Smooth muscle cell of the umbilical artery (primary cell): ENCODE results near the gene PTRH1. TPM values are rescaled to one million over a fixed set of nuclear protein-coding genes. Genes with fewer than 3 reads are reported as not detected.

Source experiments
- total RNA-seq: library from RNA; depleted of rRNA; stranded (reverse); fragments of >200 nt; gene quantifications from 2 replicates; pipeline ENCODE4 v1.2.3, GENCODE V29; 2014

Gene PTRH1
- total RNA-seq: 9.8 and 11.4 TPM in 2 replicates

GRCh38 chr9:127715470-127716337, at the start of gene PTRH1, which contains the start of gene TTC16:
Gene PTRH1, minus strand, starts transcription at chr9:127715663. Its CDS starts 24 bp downstream, at chr9:127715639.
Gene TTC16, plus strand, starts transcription at chr9:127716079. Its CDS starts 67 bp downstream, at chr9:127716146.

GRCh38 chr9:127734747-127735529, 19.5 kb upstream of the PTRH1 start, which contains the start of gene TOR2A:
Gene TOR2A, minus strand, starts transcription at chr9:127735294. Its CDS starts 24 bp downstream, at chr9:127735270.

GRCh38 chr9:127706836-127707241, 8.6 kb downstream of the PTRH1 start, which contains the start of gene CFAP157:
Gene CFAP157, plus strand, starts transcription at chr9:127706988. Its CDS starts 44 bp downstream, at chr9:127707032.

Other genes starting within 250 kb of the PTRH1 start
- gene STXBP1, start 103.4 kb downstream of the PTRH1 start, total RNA-seq: 37.7 and 50.8 TPM in 2 replicates
- gene CFAP157, start 8.7 kb downstream of the PTRH1 start, total RNA-seq: not detected in 2 replicates
- 0.05 TPM in 1 of 2 replicates, not detected in the other for gene TTC16, start 416 bp upstream of the PTRH1 start, total RNA-seq
- 1.8 and 4.1 TPM in 2 replicates for gene TOR2A, start 19.6 kb upstream of the PTRH1 start, total RNA-seq
- gene SH2D3C, start 63.0 kb upstream of the PTRH1 start, total RNA-seq: 0.18 and 0.30 TPM in 2 replicates
- gene CDK9, start 70.4 kb upstream of the PTRH1 start, total RNA-seq: 43.1 and 49.5 TPM in 2 replicates
- gene FPGS, start 87.2 kb upstream of the PTRH1 start, total RNA-seq: 49.9 and 78.1 TPM in 2 replicates
- gene ENG, start 139.0 kb upstream of the PTRH1 start, total RNA-seq: 16.0 and 31.6 TPM in 2 replicates
- gene AK1, start 162.0 kb upstream of the PTRH1 start, total RNA-seq: 27.9 and 36.2 TPM in 2 replicates
- gene ST6GALNAC6, start 183.9 kb upstream of the PTRH1 start, total RNA-seq: 20.5 and 25.0 TPM in 2 replicates
- 24.1 and 59.5 TPM in 2 replicates for gene ST6GALNAC4, start 201.4 kb upstream of the PTRH1 start, total RNA-seq
- gene PIP5KL1, start 215.1 kb upstream of the PTRH1 start, total RNA-seq: 1.5 and 2.3 TPM in 2 replicates
- gene DPM2, start 222.2 kb upstream of the PTRH1 start, total RNA-seq: 8.9 and 13.2 TPM in 2 replicates